ENCODE measurements around the gene NUDT7.

Gene NUDT7

GRCh38 chr16:77788181-77789084 lies 66.1 kb downstream of the NUDT7 start, which contains the start of gene VAT1L:
VAT1L (plus strand) TSS chr16:77788564; CDS start chr16:77788683, 119 bp downstream.
- in situ Hi-C loops (cut with HindIII; ENCODE audit: low pct_unique_long_range_greater_than_20kb, low sequenced_read_pairs): no loop called here
- DNase-seq (ENCODE audit: low read depth in 1 of 2, low spot score in 1 of 2): peak; percentile 48 to 61
- no peak for TF ChIP-seq JUND (IDR thresholded peaks at IDR 0.05; ENCODE audit: low read depth)

- in situ Hi-C loops (cut with HindIII; ENCODE audit: low pct_unique_long_range_greater_than_20kb, low sequenced_read_pairs): no loop called here
Observed at GRCh38 chr16:77789085-77790008, 67.0 kb downstream of the NUDT7 start.

GRCh38 chr16:77790009-77790372 lies 67.7 kb downstream of the NUDT7 start:
- no peak for TF ChIP-seq JUND (IDR thresholded peaks at IDR 0.05; ENCODE audit: low read depth)
- DNase-seq (ENCODE audit: low read depth in 1 of 2, low spot score in 1 of 2): no peak
- in situ Hi-C loops (cut with HindIII; ENCODE audit: low pct_unique_long_range_greater_than_20kb, low sequenced_read_pairs): no loop called here

More at GRCh38 chr16:77789085-77790008, 67.0 kb downstream of the NUDT7 start:
- TF ChIP-seq JUND (IDR thresholded peaks at IDR 0.05; ENCODE audit: low read depth): no peak
- no peak for DNase-seq (ENCODE audit: low read depth in 1 of 2, low spot score in 1 of 2)

GRCh38 chr16:77790912-77791311 lies 68.6 kb downstream of the NUDT7 start:
- TF ChIP-seq JUND (IDR thresholded peaks at IDR 0.05; ENCODE audit: low read depth): no peak
- in situ Hi-C loops (cut with HindIII; ENCODE audit: low pct_unique_long_range_greater_than_20kb, low sequenced_read_pairs): no loop called here
- no peak for DNase-seq (ENCODE audit: low read depth in 1 of 2, low spot score in 1 of 2)

Data from T47D (cell line).